OCI-LY1 (cell line): ENCODE measurements around the gene LMTK3.

Source experiments
- CTCF ChIP-seq: fragments of 200-600 bp; sonication (generic), shearing (Covaris generic); IDR thresholded peaks from 2 replicates; pipeline ENCODE4 v1.5.1; 2017; ENCODE audit warnings: mild to moderate bottlenecking, antibody characterized with exemption, low read length, moderate library complexity, mixed read lengths
- EZH2 ChIP-seq: fragments of 200-600 bp; sonication (generic), shearing (Covaris generic); IDR thresholded peaks from 2 replicates; pipeline ENCODE4 v1.8.0; 2017; ENCODE audit warnings: borderline replicate concordance, mixed run types, mild to moderate bottlenecking, antibody characterized with exemption, low read length, moderate library complexity, mixed read lengths

DNA sequence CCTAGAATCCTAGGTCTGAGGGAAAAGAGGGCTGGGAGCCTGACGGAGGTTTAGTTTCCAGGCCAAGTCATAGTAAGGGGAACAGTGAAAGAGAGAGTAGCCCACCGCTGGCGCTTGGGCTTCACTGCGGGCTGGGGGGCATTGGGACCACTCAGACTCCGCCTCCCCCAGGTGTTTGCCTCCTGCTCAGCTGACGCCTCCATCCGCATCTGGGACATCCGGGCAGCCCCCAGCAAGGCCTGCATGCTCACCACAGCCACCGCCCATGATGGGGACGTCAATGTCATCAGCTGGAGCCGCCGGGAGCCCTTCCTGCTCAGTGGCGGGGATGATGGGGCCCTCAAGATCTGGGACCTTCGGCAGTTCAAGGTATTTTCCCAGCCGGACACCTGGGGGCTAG, 60.8 kb downstream of the LMTK3 start:
- TF ChIP-seq CTCF = no peak
- TF ChIP-seq EZH2 = no peak
